Skeletal muscle satellite cell (primary cell): Measurements from ENCODE around the gene DNLZ.
"Not testable (repeated sequence)": the region's sequence is repeated elsewhere in the genome, so short reads cannot be mapped to it uniquely, and the experiment has no call there.

ENCODE experiments used
- H3K27me3 ChIP-seq: 2 replicates; pipeline ENCODE4 v1.7.0; 2013; ENCODE audit warnings: low read length; ENCODE audit not compliant: control insufficient read depth, insufficient read depth
- H3K36me3 ChIP-seq: 2 replicates; pipeline ENCODE4 v1.7.0; 2013; ENCODE audit warnings: mild to moderate bottlenecking, control low read depth, low read length; ENCODE audit not compliant: insufficient read depth
- H3K4me1 ChIP-seq: 2 replicates; pipeline ENCODE4 v1.7.0; 2013; ENCODE audit warnings: low read length; ENCODE audit not compliant: control insufficient read depth, insufficient read depth
- H3K4me2 ChIP-seq: 2 replicates; pipeline ENCODE4 v1.7.0; 2013; ENCODE audit warnings: mild to moderate bottlenecking, low read length
- H3K4me3 ChIP-seq: 2 replicates; pipeline ENCODE4 v1.7.0; 2013; ENCODE audit warnings: low read length
- H3K9ac ChIP-seq: 2 replicates; pipeline ENCODE4 v1.7.0; 2013; ENCODE audit warnings: mild to moderate bottlenecking, low read depth, low read length, moderate library complexity
- H3K9me3 ChIP-seq: replicated peaks from 2 replicates; pipeline ENCODE4 v1.7.0; 2013; ENCODE audit warnings: mild to moderate bottlenecking, control low read depth, low read length

DNLZ gene

GRCh38 chr9:136323371-136323789 is 40.2 kb downstream of the DNLZ start:
- Histone ChIP-seq H3K36me3 (no peaks in the 10 kb centered on the region), H3K9ac (no peak overlapping the region), H3K4me2 (no peak overlapping the region), H3K4me1 (peaks cover 18% of the 10 kb centered on the region), H3K4me3 (no peak overlapping the region), H3K27me3 (no peaks in the 10 kb centered on the region), H3K9me3 (no peaks in the 10 kb centered on the region)

DNA sequence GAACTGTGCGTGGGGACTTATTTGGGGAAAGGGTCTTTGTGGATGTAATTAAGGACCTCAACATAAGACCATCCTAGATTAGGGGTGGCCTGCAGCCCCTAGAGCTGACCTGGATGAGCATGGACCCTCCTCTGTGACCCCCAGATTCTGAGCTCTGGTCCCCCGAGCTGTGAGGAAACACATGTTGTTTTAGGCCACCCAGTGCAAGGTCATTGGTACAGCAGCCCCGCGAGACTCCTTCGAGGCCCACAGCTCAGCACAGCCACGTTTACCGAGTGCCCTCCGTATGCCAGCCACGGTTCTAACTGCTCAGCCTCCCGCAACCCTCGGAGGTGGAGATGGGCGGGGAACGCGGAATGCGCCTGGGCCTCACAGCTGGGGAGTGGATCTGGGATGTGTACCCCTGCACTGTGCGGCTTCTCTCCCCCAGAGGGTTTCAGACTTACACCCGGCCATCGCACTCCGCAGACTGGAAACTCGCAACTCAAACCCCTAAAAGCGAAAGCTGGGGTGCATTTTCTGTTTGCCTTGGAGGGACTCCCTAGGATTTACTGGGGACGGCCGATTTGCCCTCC is 40.7 kb downstream of the DNLZ start:
- Histone ChIP-seq H3K27me3 (no peaks in the 10 kb centered on the region), H3K4me1 (peaks cover 18% of the 10 kb centered on the region), H3K9ac (no peak overlapping the region), H3K9me3 (no peaks in the 10 kb centered on the region), H3K36me3 (no peaks in the 10 kb centered on the region), H3K4me3 (no peak overlapping the region), H3K4me2 (no peak overlapping the region)

GRCh38 chr9:136321561-136321960 is 42.0 kb downstream of the DNLZ start:
- Histone ChIP-seq H3K36me3 (no peaks in the 10 kb centered on the region), H3K4me3 (no peak overlapping the region), H3K9ac (no peak overlapping the region), H3K9me3 (no peaks in the 10 kb centered on the region), H3K27me3 (no peaks in the 10 kb centered on the region), H3K4me2 (no peak overlapping the region), H3K4me1 (peaks cover 13% of the 10 kb centered on the region)

GRCh38 chr9:136320972-136321371 is 42.6 kb downstream of the DNLZ start:
- H3K4me1 ChIP-seq, H3K9ac ChIP-seq, H3K27me3 ChIP-seq, H3K36me3 ChIP-seq, H3K4me2 ChIP-seq, H3K9me3 ChIP-seq, H3K4me3 ChIP-seq: not testable (repeated sequence)

DNA sequence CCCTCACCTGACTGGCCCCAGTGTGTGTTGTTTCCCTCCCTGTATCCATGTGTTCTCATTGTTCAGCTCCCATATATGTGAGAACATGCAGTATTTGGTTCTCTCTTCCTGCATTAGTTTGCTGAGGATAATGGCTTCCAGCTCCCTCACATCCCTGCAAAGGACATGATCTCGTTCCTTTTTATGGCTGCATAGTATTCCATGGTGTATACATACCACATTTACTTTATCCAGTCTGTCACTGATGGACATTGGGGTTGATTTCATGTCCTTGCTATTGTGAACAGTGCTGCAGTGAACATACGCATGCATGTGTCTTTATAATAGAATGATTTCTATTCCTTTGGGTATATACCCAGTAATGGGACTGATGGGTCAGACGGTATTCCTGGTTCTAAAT is 43.6 kb downstream of the DNLZ start:
- peaks cover 13% of the 10 kb centered on the region for H3K9me3 ChIP-seq
- H3K4me2 ChIP-seq, H3K4me3 ChIP-seq, H3K9ac ChIP-seq, H3K4me1 ChIP-seq, H3K36me3 ChIP-seq, H3K27me3 ChIP-seq: not testable (repeated sequence)

GRCh38 chr9:136319244-136319643 is 44.3 kb downstream of the DNLZ start:
- H3K27me3 ChIP-seq, H3K9ac ChIP-seq, H3K4me1 ChIP-seq, H3K4me2 ChIP-seq, H3K4me3 ChIP-seq, H3K36me3 ChIP-seq: not testable (repeated sequence)
- peaks cover 15% of the 10 kb centered on the region for H3K9me3 ChIP-seq

DNA sequence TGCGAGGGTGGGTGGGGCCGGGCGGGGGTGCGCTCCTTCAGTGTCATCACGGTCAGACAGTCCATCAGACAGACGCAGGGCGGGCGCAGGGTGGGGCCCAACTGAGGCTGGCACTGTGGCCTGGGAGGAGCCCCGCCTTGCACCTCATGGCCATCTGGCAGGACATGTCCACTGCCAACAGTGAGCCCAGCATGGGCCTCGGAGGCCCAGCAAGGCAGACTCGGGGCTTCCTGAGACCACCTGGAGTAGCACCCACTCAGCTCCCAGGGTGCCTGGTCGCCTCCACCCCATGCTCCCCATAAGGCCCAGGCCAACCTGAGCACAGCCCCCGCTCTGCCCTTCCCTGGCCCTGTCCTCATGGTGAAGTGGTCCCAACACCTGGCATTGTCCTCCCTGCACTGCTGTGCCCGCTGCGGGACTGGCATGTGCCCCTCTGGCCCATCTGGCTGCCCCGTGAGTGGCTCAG is 44.7 kb downstream of the DNLZ start:
- Histone ChIP-seq H3K4me1 (no peaks in the 10 kb centered on the region), H3K4me3 (no peak overlapping the region), H3K4me2 (no peak overlapping the region)

DNA sequence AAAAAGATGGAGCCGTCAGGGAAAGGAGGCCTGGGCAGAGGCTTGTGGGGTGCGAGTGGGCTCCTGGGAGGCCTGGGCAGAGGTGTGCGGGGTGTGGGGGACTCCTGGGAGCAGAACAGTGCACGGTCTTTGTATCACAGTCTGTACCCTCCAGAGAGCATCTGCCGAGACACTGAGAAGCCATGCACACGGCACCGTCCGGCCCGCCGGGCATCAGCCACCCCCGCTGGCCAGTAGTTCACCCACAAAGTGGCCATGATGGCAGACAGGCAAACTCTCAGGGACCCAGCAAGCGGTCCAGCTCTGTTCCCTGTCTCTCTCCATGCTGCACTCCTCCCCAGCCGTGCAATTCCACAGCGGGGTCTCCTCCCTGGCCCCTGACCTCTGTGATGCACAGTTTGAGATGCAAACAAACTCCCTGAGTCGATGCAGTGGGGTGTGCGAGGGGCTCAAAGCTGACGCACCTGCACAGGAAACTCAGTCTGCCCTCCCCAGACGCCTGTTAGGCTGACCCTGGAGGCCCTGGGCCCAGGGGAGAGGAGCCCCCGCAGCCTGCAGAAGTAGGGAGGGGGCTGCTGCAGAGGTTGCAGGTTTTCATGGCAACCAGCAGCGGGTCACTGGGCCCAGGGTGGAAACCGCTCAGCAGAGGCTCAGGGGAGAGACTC is 45.3 kb downstream of the DNLZ start:
- H3K27me3 ChIP-seq, result no peaks in the 10 kb centered on the region
- H3K9me3 ChIP-seq, result peaks cover 15% of the 10 kb centered on the region
- no peak overlapping the region for H3K4me3 ChIP-seq
- no peak overlapping the region for H3K9ac ChIP-seq
- no peaks in the 10 kb centered on the region for H3K36me3 ChIP-seq
- H3K4me2 ChIP-seq, result no peak overlapping the region
- H3K4me1 ChIP-seq, result no peaks in the 10 kb centered on the region

More for the DNA sequence above, 44.7 kb downstream of the DNLZ start:
- H3K36me3 ChIP-seq, result no peaks in the 10 kb centered on the region
- H3K9ac ChIP-seq, result no peak overlapping the region
- peaks cover 15% of the 10 kb centered on the region for H3K9me3 ChIP-seq
- no peaks in the 10 kb centered on the region for H3K27me3 ChIP-seq

DNA sequence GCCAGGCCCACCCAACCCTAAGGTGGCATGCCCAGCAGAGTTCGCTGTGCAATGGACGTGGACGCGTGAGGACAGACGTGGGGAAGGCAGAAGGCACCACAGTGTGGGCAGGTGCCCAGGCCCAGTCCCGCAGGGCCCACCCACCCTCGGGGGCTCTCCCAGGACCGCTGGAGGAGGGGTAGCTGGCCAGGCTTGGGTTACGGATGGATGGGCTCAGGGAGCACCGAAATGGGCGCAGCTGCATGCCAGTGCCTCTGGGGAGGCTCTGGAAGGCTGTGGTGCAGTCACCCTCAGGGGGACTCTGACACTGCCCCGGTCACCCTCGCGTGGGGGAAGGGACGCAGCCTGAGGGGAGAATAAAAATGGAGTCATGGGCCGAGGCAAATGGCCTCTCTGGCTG is 45.8 kb downstream of the DNLZ start:
- no peak overlapping the region for H3K4me2 ChIP-seq
- no peaks in the 10 kb centered on the region for H3K27me3 ChIP-seq
- no peak overlapping the region for H3K9ac ChIP-seq
- H3K9me3 ChIP-seq, result peaks cover 15% of the 10 kb centered on the region
- no peak overlapping the region for H3K4me3 ChIP-seq
- H3K36me3 ChIP-seq, result no peaks in the 10 kb centered on the region
- no peaks in the 10 kb centered on the region for H3K4me1 ChIP-seq

- Histone ChIP-seq H3K9ac (no peak overlapping the region), H3K9me3 (peaks cover 15% of the 10 kb centered on the region), H3K27me3 (no peaks in the 10 kb centered on the region)
Measured at GRCh38 chr9:136316896-136317676, 46.5 kb downstream of the DNLZ start.

GRCh38 chr9:136316271-136316751 is 47.2 kb downstream of the DNLZ start:
- Histone ChIP-seq H3K4me3 (no peak overlapping the region), H3K9me3 (peaks cover 15% of the 10 kb centered on the region), H3K4me1 (no peaks in the 10 kb centered on the region)

More at GRCh38 chr9:136316896-136317676, 46.5 kb downstream of the DNLZ start:
- no peak overlapping the region for H3K4me2 ChIP-seq
- no peak overlapping the region for H3K4me3 ChIP-seq
- H3K4me1 ChIP-seq, result no peaks in the 10 kb centered on the region
- H3K36me3 ChIP-seq, result no peaks in the 10 kb centered on the region

More at GRCh38 chr9:136316271-136316751, 47.2 kb downstream of the DNLZ start:
- H3K27me3 ChIP-seq, result no peaks in the 10 kb centered on the region
- H3K4me2 ChIP-seq, result no peak overlapping the region
- H3K36me3 ChIP-seq, result no peaks in the 10 kb centered on the region
- no peak overlapping the region for H3K9ac ChIP-seq
